Germinal center (tissue), 1 donor: ENCODE results near the gene CES2.
"Not testable (repeated sequence)": the region's sequence is repeated elsewhere in the genome, so short reads cannot be mapped to it uniquely, and the experiment has no call there.

Source experiments
- DNase-seq: peaks from one replicate; pipeline ENCODE4 v3.0.0; 2012; ENCODE audit warnings: mixed read lengths, low spot score

The CES2 gene

GRCh38 chr16:66934839-66935313 is 440 bp upstream of the CES2 start:
- DNase-seq, result not testable (repeated sequence)

GRCh38 chr16:66936462-66936861 is 1.1 kb downstream of the CES2 start:
- DNase-seq, result no peak

GRCh38 chr16:66936889-66937554 is 1.7 kb downstream of the CES2 start:
- no peak for DNase-seq

- no peak for DNase-seq
Measured at GRCh38 chr16:66937725-66938337, 2.5 kb downstream of the CES2 start.

GRCh38 chr16:66939366-66939765 is 4.0 kb downstream of the CES2 start:
- no peak for DNase-seq

- no peak for DNase-seq
Measured at GRCh38 chr16:66940236-66940635, 4.9 kb downstream of the CES2 start.

- no peak for DNase-seq
Measured at GRCh38 chr16:66942981-66943380, 7.7 kb downstream of the CES2 start.

GRCh38 chr16:66943426-66944053 is 8.2 kb downstream of the CES2 start:
- no peak for DNase-seq

- no peak for DNase-seq
Measured at GRCh38 chr16:66944054-66944441, 8.7 kb downstream of the CES2 start.

- DNase-seq, result not testable (repeated sequence)
Measured at GRCh38 chr16:66944971-66945370, 9.7 kb downstream of the CES2 start.

GRCh38 chr16:66945939-66946338 is 10.6 kb downstream of the CES2 start:
- no peak for DNase-seq

- no peak for DNase-seq
Measured at GRCh38 chr16:66946541-66946940, 11.2 kb downstream of the CES2 start.

GRCh38 chr16:66946974-66947301 is 11.6 kb downstream of the CES2 start:
- DNase-seq, result no peak

GRCh38 chr16:66947302-66948065 is 12.2 kb downstream of the CES2 start:
- peak; percentile 88 for DNase-seq

GRCh38 chr16:66948134-66948836 is 13.0 kb downstream of the CES2 start:
- DNase-seq, result no peak

- DNase-seq, result no peak
Measured at GRCh38 chr16:66948837-66949225, 13.5 kb downstream of the CES2 start.

GRCh38 chr16:66949472-66949871 is 14.2 kb downstream of the CES2 start:
- DNase-seq, result no peak

GRCh38 chr16:66950437-66950836 is 15.1 kb downstream of the CES2 start:
- DNase-seq, result no peak

GRCh38 chr16:66950971-66951790 is 15.9 kb downstream of the CES2 start:
- DNase-seq, result no peak

GRCh38 chr16:66952430-66953110 is 17.3 kb downstream of the CES2 start:
- no peak for DNase-seq
